Heart left ventricle (tissue), 13 donors: Measurements from ENCODE around the gene TRIP13.
A peak's percentile ranks its signal among the peaks of the same experiment; 100 is the strongest.

Experiments
- CTCF ChIP-seq, 12 donors: fragments of 200-600 bp; sonication (generic) in 4 of 12; IDR thresholded peaks; one replicate each; pipeline versions ENCODE4 v1.5.0 to v1.8.0; 2018 to 2022; ENCODE audit warnings: antibody characterized with exemption in 12 of 12, mild to moderate bottlenecking in 5 of 12
- POLR2A ChIP-seq, 2 donors: fragments of 450-650 bp; IDR thresholded peaks; one replicate each; pipeline ENCODE4 v1.6.1; 2017; ENCODE audit warnings: antibody characterized with exemption in 2 of 2, mild to moderate bottlenecking in 2 of 2, moderate library complexity in 2 of 2
- donor health status: ischemic (EF 13 %, LVEDD 7.1; RV severe dilation, severe dysfunction).
- donor health status: DM: no; HTN: yes; CAD: no.
- donor health status: DM: no; HTN: no; CAD: no.
- donor health status: ischemic (EF 25% LVEDD 6.9; RV normal size, moderate dysfunction).
- donor health status: ischemic (EF 25% LVEDD 5.7; RV mildly dilated, moderate dysfunction).
- donor health status: ischemic (EF 35%, LVEDD 5.7; RV mildly dilated, moderate dysfunction).
- donor health status: nonischemic (EF 11% LVEDD 7.7; RV severe dilation, severe dysfunction).
- donor health status: DM: yes; HTN: yes; CAD: no.
- donor health status: PGD.
- donor health status: ischemic (EF 29% LVEDD 5.4; RV normal size, mild dysfunction).
- donor health status: nonischemic (EF 23%, LVEDD 6.1; RV moderate dilation, normal function).

DNA sequence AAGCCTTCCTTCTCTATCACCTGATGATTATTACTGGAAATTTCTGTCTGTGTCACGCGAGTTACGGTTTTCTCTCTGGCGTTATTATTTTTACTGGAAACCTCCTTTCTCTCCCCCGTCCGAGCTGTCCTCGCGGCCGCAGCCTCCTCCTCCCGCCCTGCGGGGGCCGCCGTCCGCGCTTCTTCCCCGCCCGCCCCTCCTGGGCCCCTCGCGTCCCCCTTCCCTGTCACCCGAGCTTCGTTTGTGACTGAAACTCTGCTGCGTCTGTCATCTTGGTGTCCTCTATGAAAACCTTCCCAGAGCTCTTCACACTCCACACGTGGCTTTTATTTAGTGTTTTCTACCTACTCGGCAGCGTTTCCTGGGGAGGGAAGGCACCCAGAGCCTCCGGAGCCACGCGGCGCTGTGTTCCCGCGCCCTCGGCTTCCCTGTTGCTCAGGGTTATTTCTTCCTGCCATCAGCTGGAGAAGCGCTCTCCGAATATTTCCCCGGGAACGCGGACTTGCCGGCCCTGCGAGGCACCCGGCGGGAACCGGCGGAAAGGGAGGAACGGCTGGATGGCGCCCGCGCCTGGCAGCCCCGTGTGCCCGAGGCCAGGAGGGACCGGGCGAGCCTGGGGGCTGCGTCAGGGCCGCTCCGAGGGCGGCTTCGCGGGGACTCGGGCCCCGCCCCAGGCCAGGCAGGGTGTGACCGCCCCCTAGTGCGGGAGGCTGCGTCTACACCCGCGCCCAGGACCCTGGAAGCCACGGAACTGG, 33.9 kb downstream of the TRIP13 start:
- peak in 7 of 12 donors; percentile 14 to 50 (median 43) for TF ChIP-seq CTCF (IDR thresholded peaks at IDR 0.05)
- no peak for TF ChIP-seq POLR2A (IDR thresholded peaks at IDR 0.05)
